Activated naive CD4-positive, alpha-beta T cell treated with Interleukin-2 at 50 U/mL for 16 hours (primary cell): Measurements from ENCODE around the gene ELF3.
"Not testable (repeated sequence)": the region's sequence is repeated elsewhere in the genome, so short reads cannot be mapped to it uniquely, and the experiment has no call there.

Experiments
- DNase-seq: peaks from one replicate; pipeline ENCODE4 v3.0.0-alpha.2; 2020

ELF3 gene

GRCh38 chr1:202010180-202011015, at the start of gene ELF3:
Gene ELF3 (plus strand): TSS chr1:202010587. CDS start chr1:202011137, 550 bp downstream.
- no peak for DNase-seq

- DNase-seq = not testable (repeated sequence)
Measured at GRCh38 chr1:201962382-201962781, 48.0 kb upstream of the ELF3 start.

GRCh38 chr1:201964261-201964660, 46.1 kb upstream of the ELF3 start:
- DNase-seq = no peak

- DNase-seq = no peak
Measured at GRCh38 chr1:201966171-201966570, 44.2 kb upstream of the ELF3 start.

- no peak for DNase-seq
Measured at GRCh38 chr1:201968202-201968925, 42.0 kb upstream of the ELF3 start.

- no peak for DNase-seq
Measured at GRCh38 chr1:201970334-201971159, 39.8 kb upstream of the ELF3 start.

- DNase-seq = peak; percentile 73
Measured at GRCh38 chr1:201982082-201982622, 28.2 kb upstream of the ELF3 start.

- peak; percentile 58 for DNase-seq
Measured at GRCh38 chr1:201982623-201983379, 27.6 kb upstream of the ELF3 start, which contains the start of gene RNPEP. Gene RNPEP (plus strand): TSS chr1:201982648. CDS start chr1:201982667, 19 bp downstream.

- no peak for DNase-seq
Measured at GRCh38 chr1:201983380-201983805, 27.0 kb upstream of the ELF3 start.

GRCh38 chr1:201984446-201984845, 25.9 kb upstream of the ELF3 start:
- DNase-seq = no peak

- no peak for DNase-seq
Measured at GRCh38 chr1:201985355-201985754, 25.0 kb upstream of the ELF3 start.

GRCh38 chr1:201988601-201989000, 21.8 kb upstream of the ELF3 start:
- no peak for DNase-seq

- DNase-seq = no peak
Measured at GRCh38 chr1:201989354-201990128, 20.8 kb upstream of the ELF3 start.

GRCh38 chr1:201990427-201990826, 20.0 kb upstream of the ELF3 start:
- DNase-seq = no peak

GRCh38 chr1:201999625-202000238, 10.7 kb upstream of the ELF3 start:
- peak; percentile 5 for DNase-seq

- DNase-seq = no peak
Measured at GRCh38 chr1:202002507-202002906, 7.9 kb upstream of the ELF3 start.

- no peak for DNase-seq
Measured at GRCh38 chr1:202004711-202005110, 5.7 kb upstream of the ELF3 start.

GRCh38 chr1:202005958-202006357, 4.4 kb upstream of the ELF3 start:
- no peak for DNase-seq

GRCh38 chr1:202007304-202007703, 3.1 kb upstream of the ELF3 start:
- DNase-seq = no peak

GRCh38 chr1:202007805-202008489, 2.4 kb upstream of the ELF3 start:
- no peak for DNase-seq
